HepG2 (cell line): Measurements from ENCODE around the gene RIPK3. TPM values are rescaled to one million over a fixed set of nuclear protein-coding genes. Genes with fewer than 3 reads are reported as not detected.
A peak's percentile ranks its signal among the peaks of the same experiment; 100 is the strongest.

Source experiments
- CC2D1A ChIP-seq: sonication (generic); formaldehyde crosslinking; IDR thresholded peaks from 2 replicates; pipeline ENCODE4 v1.8.1; 2023; ENCODE audit warnings: mild to moderate bottlenecking, missing genetic modification reagents
- FUBP1 ChIP-seq: sonication (generic); formaldehyde crosslinking; IDR thresholded peaks from 2 replicates; pipeline ENCODE4 v1.5.1; 2020; ENCODE audit warnings: missing genetic modification reagents, mild to moderate bottlenecking, borderline replicate concordance
- HNRNPK ChIP-seq: fragments of 200-400 bp; formaldehyde crosslinking; IDR thresholded peaks from 2 replicates; pipeline ENCODE4 v1.6.1; 2018; ENCODE audit warnings: low read length, low read depth, moderate library complexity, mild to moderate bottlenecking; ENCODE audit not compliant: poor library complexity, severe bottlenecking
- HOMEZ ChIP-seq: IDR thresholded peaks from 2 replicates; pipeline ENCODE4 v1.6.1; 2016; ENCODE audit warnings: low read depth
- IKZF5 ChIP-seq: IDR thresholded peaks from 2 replicates; pipeline ENCODE4 v1.6.1; 2018; ENCODE audit warnings: missing genetic modification reagents, mild to moderate bottlenecking, missing compliant biosample characterization
- IRF1 ChIP-seq: sonication (generic); formaldehyde crosslinking; IDR thresholded peaks from 2 replicates; pipeline ENCODE4 v1.4.0; 2020; ENCODE audit warnings: low read depth, mild to moderate bottlenecking, missing genetic modification reagents
- PTBP1 ChIP-seq: fragments of 200-400 bp; formaldehyde crosslinking; IDR thresholded peaks from 2 replicates; pipeline ENCODE4 v1.6.1; 2018; ENCODE audit warnings: low read length, low read depth; ENCODE audit not compliant: poor library complexity, severe bottlenecking
- STAT6 ChIP-seq: sonication (generic); formaldehyde crosslinking; IDR thresholded peaks from 2 replicates; pipeline ENCODE4 v1.4.0; 2020; ENCODE audit warnings: missing genetic modification reagents, mild to moderate bottlenecking, borderline replicate concordance
- TAF1 ChIP-seq: sonication (generic); formaldehyde crosslinking; IDR thresholded peaks from 2 replicates; pipeline ENCODE4 v1.4.0; 2020; ENCODE audit warnings: missing genetic modification reagents
- THAP7 ChIP-seq: sonication (generic); formaldehyde crosslinking; IDR thresholded peaks from 2 replicates; pipeline ENCODE4 v1.8.1; 2023; ENCODE audit warnings: mild to moderate bottlenecking, missing genetic modification reagents
- WIZ ChIP-seq: sonication (generic); formaldehyde crosslinking; IDR thresholded peaks from 2 replicates; pipeline ENCODE4 v1.5.1; 2020; ENCODE audit warnings: mild to moderate bottlenecking, missing genetic modification reagents
- ZFP90 ChIP-seq: sonication (generic); formaldehyde crosslinking; IDR thresholded peaks from 2 replicates; pipeline ENCODE4 v1.8.0; 2022; ENCODE audit warnings: missing genetic modification reagents, mild to moderate bottlenecking, inconsistent platforms, borderline replicate concordance
- ZFX ChIP-seq: sonication (generic); formaldehyde crosslinking; IDR thresholded peaks from 2 replicates; pipeline ENCODE4 v1.4.0; 2020; ENCODE audit warnings: mild to moderate bottlenecking, low read depth, missing genetic modification reagents, moderate library complexity
- ZNF749 ChIP-seq: sonication (generic); formaldehyde crosslinking; IDR thresholded peaks from 2 replicates; pipeline ENCODE4 v1.8.0; 2022; ENCODE audit warnings: mild to moderate bottlenecking, missing genetic modification reagents, moderate library complexity, borderline replicate concordance
- ZUFSP ChIP-seq: sonication (generic); formaldehyde crosslinking; IDR thresholded peaks from 2 replicates; pipeline ENCODE4 v1.9.0; 2021; ENCODE audit warnings: missing genetic modification reagents, mild to moderate bottlenecking, borderline replicate concordance
- polyA plus RNA-seq, 8 experiments: library from polyadenylated mRNA; depleted of rRNA in 3 of 8; stranded (reverse) in 7 of 8; unstranded in 1 of 8; fragments of >200 nt; fragmentation: Illumina TruSeq in 4 of 8; extraction: Trizol in 4 of 8; gene quantifications; 2 replicates each; pipeline versions ENCODE4 v1.2.1 to v1.2.3, GENCODE V29; 2011 to 2016; ENCODE audit warnings: low read depth in 4 of 8, missing spikeins in 1 of 8, mixed read lengths in 1 of 8; ENCODE audit not compliant: insufficient read depth in 1 of 8
- total RNA-seq, 5 experiments: library from RNA; depleted of rRNA; stranded (reverse); fragments of >200 nt; fragmentation: Illumina TruSeq; extraction: Trizol; gene quantifications; 2 replicates each; pipeline ENCODE4 v1.2.3, GENCODE V29; 2016; ENCODE audit warnings: low read depth in 1 of 5

Gene RIPK3
- total and polyA plus RNA-seq, 2 of the 13 experiments (the other 11 are each of a cell fraction or from before 2014, with no cell fraction given): not detected

GRCh38 chr14:24299255-24300191 is 40.3 kb downstream of the RIPK3 start, which contains the start of the genes DHRS1 and NOP9 (continued):
- TF ChIP-seq FUBP1 (CRISPR knock-in tag) (peak; percentile 97), TAF1 (peak; percentile 86; the same call in 1 of the 2 replicates), STAT6 (peak; percentile 93), PTBP1 (no peak), ZUFSP (CRISPR knock-in tag) (no peak), THAP7 (CRISPR knock-in tag) (peak; percentile 96), IRF1 (CRISPR knock-in tag) (no peak), CC2D1A (CRISPR knock-in tag) (no peak), IKZF5 (CRISPR knock-in tag) (peak; percentile 96), ZFX (CRISPR knock-in tag) (peak; percentile 99), HNRNPK (peak; percentile 56), ZFP90 (CRISPR knock-in tag) (peak; percentile 98), ZNF749 (CRISPR knock-in tag) (peak; percentile 30; the same call in 1 of the 2 replicates), HOMEZ (CRISPR knock-in tag) (peak; percentile 82), WIZ (CRISPR knock-in tag) (peak; percentile 78)
